Fibroblast of skin of back (primary cell): ENCODE measurements around the gene STX1B.
"Not testable (repeated sequence)": the region's sequence is repeated elsewhere in the genome, so short reads cannot be mapped to it uniquely, and the experiment has no call there.

Experiments used
- DNase-seq: peaks from one replicate; pipeline ENCODE4 v3.0.0-alpha.2; 2013

The STX1B gene

DNA sequence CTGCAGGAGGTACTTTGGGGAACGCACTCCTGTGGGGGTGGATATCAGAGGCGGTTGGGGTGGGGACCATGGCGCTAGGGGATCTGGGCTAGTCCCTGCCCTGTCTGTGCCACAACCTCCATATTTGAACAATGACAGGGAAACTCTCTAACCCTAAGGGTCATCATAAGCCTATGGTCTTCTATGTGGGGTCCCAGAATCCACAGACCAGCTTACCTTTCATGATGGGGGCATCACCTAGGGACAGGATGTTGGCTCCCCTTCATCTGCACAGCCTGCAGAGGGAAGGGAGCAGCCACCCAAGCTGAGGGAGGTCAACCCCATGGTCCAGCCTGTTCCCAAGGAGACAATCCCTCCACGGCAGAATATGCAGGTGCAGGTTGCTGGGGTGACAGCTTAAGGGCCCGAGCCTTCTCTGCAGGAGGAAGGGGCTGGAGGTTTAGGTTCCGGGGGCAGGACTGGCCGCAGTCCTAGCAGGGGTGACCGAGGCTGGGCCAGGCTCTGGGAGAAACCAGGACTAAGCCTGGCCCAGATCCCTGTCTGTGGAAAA is 59.8 kb downstream of the STX1B start:
- no peak for DNase-seq

- DNase-seq = peak; percentile 45
These were observed 60.6 kb downstream of the STX1B start for GRCh38 chr16:30949650-30950515.

DNA sequence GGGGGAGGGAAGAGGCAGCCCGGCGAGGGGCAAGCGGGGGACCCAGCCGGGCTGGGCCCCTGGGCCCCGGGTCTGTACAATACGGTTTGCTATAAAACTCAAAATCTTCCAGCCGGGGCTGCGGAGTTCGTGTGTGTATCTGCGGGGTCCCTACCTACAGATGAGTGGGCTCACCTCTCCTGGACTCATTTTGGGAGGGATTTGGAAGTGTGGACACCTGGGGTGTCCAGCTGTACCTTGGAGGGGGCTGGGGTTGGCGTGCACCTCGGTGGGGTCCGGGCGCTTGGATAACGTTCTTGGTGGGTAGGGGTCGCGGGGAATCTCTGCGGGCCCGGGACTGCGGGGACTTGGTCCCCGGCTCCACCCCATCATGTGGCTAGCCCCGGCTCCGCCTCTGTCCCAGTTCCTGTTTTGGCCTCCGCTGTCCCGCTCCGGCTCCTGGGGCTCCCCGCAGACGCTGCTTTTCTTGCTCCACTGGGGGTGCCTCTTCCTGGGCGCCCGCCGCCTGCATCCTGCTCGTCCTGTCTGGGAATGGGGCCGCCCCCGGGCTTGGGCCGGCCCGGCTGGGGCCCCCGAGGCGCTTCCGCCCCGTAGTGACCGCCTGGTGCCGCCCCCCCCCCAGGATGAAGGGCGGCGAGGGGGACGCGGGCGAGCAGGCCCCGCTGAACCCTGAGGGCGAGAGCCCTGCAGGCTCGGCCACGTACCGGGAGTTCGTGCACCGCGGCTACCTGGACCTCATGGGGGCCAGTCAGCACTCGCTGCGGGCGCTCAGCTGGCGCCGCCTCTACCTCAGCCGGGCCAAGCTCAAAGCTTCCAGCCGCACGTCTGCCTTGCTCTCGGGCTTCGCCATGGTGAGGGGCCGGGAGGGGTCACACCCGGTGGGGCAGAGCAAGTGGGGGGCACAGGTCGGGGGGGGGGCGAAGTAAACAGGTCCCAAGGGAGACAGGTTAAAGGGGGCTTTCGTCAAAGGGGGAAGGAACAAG is 61.5 kb downstream of the STX1B start, which contains the start of gene ORAI3:
Gene ORAI3 (plus strand): TSS at position 402 of the 983 bp plus-strand sequence. CDS start 222 bp downstream, at position 624.
- peak; percentile 47 for DNase-seq

DNA sequence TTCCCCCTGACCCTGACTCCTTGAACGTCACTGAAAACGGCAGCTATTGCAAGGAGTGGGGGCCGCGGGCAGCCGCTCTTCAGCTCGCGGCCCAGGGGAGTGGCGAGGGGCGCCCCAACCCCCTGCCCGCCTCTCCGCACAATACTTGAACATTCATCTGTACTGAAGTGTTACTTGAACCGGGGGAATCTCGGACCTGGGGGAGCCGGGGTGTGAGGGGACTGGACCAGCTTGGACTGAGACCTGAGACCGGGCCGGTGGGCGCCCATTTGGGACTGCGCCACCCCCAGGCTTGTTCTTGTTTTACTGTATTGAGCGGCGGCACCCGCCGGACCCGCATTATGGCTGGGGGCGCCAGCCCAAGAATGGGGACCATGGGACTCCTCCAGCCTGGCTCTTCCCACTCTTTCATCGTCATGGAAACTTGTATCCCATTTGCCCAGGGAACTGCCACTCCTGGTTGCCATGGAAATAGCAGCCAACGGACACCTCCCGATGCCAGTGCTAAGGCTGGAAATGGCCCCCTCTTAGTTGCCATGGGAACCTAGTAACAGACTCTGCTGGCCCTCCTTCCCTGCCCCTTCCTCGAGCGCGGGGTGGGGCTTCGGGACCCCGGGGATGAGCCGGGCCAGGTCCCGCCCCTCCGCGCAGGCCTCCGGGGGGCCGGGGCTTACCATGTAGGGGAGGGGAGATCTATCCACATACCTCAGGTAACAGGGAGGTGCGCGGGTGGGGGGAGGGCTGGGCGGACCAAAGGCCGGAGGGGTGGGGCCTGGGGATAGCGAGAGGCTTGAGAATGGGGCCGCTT is 62.4 kb downstream of the STX1B start:
- DNase-seq = peak; percentile 97

GRCh38 chr16:30947541-30947858 is 62.9 kb downstream of the STX1B start:
- no peak for DNase-seq

DNA sequence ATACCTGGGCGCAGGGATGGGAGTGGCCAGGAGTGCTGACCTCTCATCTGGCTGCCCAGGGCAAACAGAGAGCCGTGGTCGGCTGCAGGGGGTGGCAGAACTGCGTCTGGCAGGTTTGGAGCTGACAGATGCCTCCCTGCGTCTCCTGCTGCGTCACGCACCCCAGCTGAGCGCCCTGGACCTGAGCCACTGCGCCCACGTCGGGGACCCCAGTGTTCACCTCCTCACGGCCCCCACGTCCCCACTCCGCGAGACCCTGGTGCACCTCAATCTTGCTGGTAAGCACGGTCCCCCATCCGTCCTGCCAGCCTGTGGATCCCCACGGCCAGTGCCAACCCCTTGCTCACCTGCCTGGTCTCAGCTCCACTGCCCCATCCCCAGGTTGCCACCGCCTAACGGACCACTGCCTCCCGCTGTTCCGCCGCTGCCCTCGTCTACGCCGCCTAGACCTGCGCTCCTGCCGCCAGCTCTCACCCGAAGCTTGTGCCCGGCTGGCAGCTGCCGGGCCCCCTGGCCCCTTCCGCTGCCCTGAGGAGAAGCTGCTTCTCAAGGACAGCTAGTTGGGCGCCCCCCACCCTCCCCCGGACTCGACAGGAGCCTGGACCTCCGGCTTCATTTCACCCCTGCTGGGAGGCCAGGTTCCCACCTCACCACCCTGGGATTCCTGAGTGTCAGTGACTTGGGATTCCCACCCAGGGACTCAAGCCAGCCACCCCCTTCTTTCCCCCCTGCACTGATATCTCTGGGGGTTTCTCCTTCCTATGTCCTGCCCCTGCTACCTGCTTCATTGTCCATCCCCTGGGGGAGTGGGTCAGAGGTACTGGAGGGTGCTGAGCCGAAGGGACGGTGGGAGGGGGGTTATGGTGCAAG is 63.5 kb downstream of the STX1B start:
- DNase-seq = no peak

DNA sequence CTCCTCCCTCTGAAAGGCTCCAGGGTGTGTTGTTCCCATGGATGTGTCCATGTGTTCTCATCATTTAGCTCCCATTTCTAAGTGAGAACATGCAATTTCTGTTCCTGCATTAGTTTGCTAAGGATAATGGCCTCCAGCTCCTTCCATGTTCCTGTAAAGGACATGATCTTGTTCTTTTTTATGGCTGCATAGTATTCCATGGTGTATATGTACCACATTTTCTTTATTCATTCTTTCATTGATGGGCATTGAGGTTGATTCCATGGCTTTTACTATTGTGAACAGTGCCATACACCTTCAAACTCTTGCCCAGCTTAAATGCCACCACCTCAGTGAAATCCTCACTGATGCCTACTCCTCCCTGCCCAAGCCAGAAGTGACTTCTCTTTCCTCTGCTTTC is 66.1 kb downstream of the STX1B start:
- no peak for DNase-seq

DNA sequence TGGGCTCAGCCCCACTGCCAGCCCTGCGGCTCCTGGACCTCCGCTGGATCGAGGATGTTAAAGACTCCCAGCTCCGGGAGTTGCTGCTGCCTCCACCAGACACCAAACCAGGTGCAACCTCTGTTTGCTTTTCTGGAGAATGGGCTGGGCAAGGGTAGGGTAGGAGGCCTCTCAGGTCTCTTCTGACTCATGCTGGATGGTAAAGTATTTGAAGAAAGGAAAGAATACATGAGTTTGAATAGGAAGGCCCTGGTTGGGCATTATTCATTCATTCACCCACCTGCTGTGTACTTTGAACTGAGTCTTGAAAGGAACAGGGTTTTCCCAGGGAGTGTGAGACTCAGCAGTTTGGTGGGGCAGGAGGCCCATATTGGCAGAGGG is 68.0 kb downstream of the STX1B start:
- no peak for DNase-seq

- peak; percentile 62 for DNase-seq
These were observed 68.6 kb downstream of the STX1B start for GRCh38 chr16:30941600-30942425.

DNA sequence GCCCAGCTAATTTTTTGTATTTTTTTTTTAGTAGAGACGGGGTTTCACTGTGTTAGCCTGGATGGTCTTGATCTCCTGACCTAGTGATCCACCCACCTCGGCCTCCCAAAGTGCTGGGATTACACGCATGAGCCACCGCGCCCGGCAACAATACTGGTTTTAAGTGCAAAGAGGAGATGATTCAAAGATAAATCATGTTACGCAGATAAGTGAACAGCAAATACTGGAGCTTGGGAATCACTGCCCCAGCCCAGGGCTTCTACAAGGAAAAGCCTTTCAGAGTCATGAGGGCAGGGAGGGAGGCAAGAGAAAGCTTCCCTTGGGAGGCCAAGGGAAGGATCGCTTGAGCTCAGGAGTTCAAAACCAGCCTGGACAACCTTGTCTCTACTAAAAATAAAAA is 70.9 kb downstream of the STX1B start:
- DNase-seq = not testable (repeated sequence)
